GM19035 (cell line): Measurements from ENCODE around the gene LFNG.
"Not testable (repeated sequence)": the region's sequence is repeated elsewhere in the genome, so short reads cannot be mapped to it uniquely, and the experiment has no call there.

Source experiments
- ATAC-seq: cut with Tn5 transposase; IDR thresholded peaks from one replicate; pipeline ENCODE4 v1.9.1; 2021; ENCODE audit not compliant: unreplicated experiment

Gene LFNG

DNA sequence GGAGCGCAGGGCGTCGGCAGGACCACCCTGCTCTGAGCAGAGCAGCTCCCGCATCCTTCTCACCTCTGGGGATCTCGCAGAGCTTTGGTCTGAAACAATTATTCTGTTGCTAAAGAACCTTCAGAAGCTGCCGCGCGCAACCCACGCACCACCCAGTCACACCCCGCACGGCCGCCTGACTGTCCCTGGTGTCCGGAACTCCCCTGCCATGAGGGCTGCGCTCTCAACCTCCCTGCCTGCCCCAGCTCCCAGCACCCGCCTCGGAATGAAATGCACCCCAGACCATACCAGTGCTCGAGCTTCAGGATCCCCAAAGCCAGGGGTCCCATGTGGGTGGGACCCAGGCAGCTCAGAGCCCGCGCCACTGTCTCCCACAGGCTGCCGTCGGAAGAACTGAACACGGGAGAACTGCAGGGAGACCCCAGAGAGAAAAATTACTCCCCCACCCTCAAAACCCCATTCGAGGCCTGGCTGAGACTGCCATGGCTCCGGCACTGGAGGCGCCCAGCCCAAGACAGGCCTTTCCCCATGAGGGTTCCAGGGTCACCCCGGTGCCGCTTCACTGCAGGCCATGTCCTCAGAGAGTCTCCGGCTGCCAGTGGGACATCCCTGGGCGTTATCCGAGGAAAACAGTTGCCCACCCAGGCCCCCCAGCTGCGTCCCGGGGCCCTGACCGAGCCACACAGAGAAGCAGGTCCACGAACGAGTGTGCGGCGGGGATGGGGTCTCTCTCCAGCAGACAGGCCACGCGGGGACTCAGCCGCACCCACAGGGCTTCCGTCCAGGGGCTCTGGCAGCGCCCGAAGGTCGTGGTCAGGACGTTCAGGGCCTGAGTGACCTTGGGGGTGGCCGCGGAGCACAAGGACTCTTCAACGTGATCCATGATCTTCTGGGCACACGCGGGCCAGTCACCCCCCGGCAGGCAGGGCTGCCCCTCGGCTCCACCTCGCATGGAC is 23.6 kb downstream of the LFNG start:
- ATAC-seq, result no peak

DNA sequence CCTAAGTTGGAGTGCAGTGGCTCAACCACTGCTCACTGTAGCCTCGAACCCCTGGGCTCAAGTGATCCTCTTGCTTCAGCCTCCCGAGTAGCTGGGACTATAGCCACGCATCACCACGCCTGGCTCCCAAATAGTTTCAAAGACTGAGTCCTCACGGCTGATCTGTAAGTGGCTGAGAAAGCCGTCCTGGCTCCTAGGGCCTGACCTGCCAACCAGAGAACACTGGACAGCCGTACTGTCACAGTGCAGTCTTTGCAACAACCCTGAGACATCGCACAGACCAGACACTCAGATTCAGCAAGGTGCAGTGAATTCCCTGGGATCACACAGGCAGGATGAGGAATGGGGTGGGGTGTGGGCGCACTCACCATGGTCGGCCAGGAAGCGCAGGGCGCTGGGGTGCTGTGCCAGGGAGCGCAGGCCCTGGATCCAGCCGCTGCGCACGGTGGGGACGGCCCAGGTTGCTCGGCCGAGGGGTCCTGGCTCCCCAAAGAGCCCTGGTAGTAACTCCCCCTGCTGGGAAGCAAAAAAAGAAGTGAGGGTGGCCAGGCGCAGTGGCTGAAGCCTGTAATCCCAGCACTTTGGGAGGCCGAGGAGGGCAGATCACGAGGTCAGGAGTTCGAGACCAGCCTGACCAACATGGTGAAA is 25.1 kb downstream of the LFNG start:
- no peak for ATAC-seq

DNA sequence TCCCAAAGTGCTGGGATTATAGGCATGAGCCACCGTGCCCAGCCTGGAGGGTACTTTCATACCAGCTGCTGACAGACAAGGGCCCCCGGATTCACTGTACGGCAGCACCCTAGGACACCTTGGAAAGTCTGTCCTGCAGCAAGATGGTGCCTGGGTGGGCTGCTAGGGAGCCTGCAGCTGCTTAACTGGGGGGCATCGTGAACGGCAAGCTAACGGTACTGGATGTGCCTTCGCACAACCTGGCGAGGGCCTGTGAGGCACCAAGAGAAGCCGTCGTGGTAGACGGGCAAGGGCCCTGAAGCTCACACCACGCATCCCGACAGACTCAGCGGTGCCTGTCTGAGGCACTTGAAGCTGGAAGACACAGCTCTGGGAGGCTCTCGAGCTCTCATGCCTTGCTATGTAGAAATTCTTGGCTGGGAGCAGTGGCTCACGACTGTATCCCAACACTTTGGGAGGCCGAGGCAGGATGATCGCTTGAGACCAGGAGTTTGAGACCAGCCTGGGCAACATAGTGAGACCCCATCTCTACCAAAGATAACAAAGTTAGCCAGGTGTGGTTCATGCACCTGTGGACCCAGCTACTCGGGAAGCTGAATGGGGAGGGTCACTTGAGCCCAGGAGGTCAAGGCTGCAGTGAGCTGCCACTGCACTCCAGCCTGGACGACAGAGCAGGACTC is 26.3 kb downstream of the LFNG start:
- no peak for ATAC-seq

DNA sequence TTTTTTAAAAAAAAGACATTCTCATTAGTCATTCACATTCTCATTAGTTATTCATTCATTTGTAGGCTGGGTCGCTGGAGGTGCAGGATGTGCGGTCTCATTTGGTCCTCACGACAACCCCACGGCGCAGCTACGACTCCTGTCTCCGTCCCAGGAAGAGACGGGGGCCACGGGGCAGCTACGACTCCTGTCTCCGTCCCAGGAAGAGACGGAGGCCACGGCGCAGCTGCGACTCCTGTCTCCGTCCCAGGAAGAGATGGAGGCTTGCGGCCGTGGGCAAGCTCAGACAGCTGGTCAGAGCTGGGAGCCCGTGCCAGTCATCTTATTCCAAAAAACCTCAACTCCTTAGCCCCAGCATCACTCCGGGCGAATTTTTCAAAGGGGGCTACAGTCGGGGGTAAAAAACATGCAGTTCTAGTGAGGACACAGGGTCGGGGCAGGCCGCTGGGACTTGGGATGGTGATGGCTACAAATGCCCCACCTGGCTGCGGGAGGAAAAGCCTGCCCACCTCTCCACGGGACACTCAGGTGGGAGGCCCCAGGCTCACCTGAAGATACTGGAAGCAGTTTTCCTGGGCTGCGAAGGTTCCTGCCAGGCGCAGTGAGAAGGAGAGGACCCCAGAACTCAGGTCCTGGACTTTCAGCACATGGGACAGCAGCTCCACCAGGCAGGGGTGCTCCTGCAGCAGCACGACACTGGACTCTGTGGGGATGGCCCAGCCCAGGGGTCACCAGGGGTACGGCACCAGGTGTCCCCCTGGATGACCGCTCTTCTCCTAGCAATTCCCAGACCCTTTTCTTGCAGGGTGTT is 27.4 kb downstream of the LFNG start:
- no peak for ATAC-seq

DNA sequence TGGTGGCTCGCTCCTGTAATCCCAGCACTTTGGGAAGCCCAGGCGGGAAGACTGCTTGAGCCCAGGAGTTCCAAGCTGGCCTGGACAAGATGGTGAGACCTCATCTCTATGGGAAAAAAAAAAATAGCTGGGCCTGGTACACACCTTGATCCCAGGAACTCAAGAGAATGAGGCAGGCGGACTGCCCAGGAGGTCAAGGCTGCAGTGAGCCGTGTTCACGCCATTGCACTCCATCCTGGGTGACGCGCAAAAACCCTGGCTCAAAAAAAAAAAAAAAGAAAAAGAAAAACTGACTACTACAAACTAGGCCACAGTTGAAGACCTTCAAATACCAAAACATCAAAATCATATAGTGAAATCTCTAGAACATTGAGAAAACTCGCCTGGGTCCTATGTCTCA is 31.8 kb downstream of the LFNG start:
- ATAC-seq, result no peak

DNA sequence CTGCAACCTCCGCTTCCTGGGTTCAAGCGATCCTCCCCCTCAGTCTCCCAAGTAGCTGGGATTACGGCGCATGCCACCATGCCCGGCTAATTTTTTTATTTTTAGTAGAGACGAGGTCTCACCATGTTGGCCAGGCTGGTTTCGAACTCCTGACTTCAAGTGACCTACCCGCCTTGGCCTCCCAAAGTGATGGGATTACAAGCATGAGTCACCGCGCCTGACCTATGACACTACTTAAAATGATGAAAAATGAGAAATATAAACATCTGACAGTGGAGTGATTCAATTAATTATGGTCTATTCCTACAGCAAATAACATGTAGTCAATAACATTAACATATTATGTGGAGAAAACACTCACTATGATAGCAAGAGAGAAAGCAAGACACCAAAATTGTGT is 33.5 kb downstream of the LFNG start:
- no peak for ATAC-seq

DNA sequence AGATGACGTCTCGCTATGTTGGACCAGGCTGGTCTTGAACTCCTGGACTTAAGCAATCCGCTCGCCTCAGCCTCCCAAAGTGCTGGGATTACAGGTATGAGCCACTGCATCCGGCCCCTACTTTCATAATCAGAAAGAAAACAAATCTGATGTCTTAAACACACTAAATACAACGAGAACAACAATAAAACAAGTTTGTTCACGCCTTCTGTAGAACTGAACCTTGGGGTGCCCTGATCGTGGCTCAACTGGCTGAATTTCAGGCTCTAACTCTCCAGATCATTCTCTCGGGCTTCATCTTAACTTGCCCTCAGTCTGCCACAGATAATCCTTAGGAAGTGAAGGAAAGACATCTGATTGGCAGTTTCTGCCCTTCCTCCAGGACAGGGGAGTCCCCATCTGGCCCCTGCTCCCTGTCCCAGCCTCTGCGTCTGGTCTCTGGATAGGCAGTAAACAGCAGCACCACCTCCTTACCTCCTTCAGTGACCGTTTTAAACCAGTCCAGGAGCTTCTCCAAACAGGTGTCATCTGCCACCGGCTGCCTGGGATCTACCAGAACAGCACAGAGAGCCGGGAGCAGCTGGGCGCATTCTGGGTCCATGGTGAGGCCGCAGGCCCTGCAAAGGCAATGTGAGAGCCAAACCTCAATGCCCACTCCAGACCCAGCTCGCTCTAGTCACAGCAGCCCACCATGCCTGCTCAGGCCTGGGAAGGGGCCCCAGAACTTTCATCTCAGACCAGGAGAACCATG is 34.4 kb downstream of the LFNG start:
- no peak for ATAC-seq

DNA sequence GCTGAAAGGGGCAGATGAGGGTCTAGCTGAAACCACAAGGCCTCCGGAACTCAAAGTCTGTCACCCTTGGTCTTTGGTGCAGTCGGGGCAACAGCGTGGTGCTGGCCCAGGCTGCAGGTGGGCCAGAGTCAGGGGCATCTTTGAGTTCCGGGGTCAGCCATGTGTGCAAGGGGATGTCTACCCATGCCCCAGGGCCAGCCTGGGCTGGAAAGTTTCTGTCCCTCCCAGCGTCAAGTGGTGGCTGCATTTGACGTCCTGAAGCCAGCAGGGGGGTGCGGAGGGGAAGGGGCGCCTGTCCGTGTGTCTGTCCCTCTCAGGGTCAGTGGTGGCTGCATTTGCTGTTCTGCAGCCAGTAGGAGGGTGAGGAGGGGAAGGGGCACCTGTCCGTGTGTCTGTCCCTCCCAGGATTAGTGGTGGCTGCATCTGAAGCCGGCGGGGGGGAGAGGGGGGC is 35.1 kb downstream of the LFNG start:
- ATAC-seq, result no peak

DNA sequence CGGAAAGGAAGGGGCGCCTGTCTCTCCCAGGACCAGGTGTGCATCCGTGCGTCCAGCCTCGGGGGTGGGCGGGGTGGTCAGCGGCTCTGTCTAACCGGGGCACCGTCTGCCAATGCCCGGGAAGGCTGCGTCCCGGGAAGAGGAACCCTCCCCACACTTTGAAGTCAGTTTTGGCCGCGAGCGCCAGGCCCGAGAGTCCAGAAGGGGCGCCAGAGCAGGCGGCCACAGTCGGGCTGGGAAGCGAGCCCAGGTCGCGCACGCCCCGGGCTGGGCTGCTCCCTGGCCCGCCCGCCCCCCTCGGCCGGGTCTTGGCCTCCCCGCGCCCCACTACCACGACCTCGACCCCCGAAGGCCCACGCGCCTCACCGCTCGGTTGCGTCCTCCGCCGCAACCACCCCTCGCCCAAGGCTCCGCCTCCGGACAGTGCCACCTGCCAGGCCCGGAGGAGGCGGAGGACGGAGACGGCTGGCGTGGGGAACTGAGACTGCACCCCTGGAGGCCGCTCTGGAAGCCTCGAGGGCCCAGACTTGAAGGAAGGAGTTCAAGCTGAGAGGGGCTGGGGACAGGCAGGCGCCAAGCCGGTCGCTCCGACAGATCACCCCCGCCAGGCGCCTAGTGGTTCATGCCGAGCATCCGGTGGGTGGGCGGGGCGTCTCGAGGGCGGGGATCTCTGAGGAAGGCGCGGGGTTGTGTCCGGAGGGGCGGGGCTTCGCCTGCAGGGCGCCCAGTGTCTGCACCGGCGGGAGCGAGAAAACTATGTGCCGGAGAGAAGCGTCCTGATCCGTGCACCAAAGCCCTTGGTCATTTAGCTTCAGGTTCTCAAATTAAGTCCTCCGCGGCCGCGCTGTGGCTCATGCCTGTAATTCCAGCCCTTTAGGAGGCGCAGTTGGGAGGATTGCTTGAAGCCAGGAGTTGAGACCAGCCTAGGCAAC is 35.8 kb downstream of the LFNG start, which contains the start of gene BRAT1:
TSS of gene BRAT1 (minus strand) at position 404 of the 932 bp plus-strand sequence. CDS start 1,093 bp downstream, outside the sequence.
- ATAC-seq, result peak; percentile 73

DNA sequence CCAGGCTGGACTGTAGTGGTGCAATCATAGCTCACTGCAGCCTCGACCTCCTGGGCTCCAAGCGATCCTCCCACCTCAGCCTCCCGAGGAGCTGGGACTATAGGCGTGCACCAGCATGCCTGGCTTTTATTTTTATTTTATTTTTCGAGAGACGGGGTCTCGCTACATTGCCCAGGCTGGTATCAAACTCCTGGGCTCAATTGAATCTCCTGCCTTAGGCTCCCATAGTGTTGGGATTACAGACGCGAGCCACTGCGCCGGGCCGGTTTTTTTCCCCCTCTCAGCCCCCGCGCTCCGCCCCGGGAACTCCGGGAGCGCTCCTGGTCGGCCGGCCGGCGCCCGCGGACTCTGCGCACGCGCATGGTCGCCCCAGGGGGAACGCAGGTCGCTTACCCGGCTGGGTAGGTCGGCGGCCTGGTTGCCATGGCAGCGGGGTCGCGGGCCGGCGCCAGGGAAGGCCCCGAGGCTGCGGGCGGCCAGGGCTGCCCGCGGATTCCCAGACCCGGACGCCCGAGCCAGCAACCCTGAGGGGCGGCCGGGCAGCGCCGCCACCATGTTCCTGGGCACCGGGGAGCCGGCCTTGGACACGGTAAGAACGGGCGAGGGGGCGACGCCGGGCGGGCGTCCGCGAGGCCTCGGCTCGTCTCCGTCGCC is 39.2 kb downstream of the LFNG start, which contains the start of gene IQCE:
TSS of gene IQCE (plus strand) at position 351 of the 654 bp plus-strand sequence. CDS start at position 554, 203 bp downstream.
- ATAC-seq, result peak; percentile 55

DNA sequence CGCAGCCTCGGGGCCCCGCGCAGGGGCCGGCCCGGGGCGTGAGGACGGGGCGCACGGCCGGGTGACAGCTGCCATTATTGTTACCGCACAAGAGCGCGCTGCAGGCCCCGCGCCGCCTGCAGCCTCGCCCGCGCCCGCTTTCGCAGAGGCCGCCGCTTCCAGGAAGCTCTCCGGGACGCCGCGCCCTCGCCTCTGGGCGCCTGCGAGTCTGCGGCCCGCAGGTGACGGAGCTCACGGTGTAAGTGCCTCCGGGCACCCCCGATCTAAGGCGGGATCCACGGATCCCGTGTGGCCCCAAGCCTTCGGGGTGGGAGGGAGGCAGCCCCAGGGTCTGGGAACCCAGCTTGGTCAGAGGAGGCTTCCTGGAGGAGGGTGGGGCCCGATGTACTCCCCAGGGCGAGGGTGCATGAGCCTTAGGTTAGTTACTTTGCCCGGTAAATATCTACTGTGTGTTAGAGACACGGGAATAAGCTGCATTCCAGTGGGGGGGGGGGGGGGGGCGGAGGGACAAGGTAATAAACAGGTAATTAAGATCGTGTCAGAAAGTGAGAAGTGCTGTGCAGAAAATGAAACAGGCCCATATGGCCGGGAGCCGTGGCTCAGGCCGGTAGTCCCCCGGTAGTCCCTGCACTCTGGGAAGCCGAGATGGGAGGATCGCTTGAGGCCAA is 39.8 kb downstream of the LFNG start:
- peak; percentile 4 for ATAC-seq

DNA sequence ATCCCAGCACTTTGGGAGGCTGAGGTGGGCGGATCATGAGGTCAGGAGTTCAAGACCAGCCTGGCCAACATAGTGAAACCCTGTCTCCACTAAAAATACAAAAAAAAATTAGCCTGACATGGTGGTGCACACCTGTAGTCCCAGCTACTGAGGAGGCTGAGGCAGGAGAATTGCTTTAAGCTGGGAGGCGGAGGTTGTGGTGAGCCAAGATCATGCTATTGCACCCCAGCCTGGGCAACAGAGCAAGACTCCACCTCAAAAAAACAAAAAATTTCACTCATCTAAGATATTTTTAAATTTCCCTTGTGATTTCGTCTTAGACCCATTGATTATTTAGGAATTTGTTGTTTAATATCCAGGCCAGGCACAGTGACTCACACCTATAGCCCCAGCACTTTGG is 44.4 kb downstream of the LFNG start:
- not testable (repeated sequence) for ATAC-seq

DNA sequence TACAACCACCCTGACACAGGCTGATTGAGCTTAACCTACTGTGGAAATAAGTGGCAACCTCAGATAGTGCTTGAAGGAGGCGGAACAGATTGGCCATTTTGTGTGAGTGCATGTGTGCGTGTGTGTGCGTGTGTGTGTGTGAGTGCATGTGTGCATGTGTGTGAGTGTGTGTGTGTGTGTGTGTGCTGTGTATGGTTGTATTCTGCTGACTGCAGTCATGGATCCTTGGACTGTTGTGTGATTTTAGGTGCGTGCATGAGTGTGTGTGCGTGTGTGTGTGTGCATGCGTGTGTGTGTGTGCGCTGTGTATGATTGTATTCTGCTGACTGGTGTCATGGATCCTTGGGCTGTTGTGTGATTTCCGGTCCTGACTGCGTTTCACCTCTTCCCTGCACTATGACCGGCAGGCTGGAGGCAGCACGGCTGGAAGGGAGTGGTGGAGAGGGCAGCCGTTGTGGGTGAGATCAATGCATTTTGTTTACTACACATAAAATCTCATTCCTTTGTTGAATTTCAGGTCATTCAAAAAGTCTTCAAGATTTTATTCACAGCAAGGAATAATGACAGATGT is 45.5 kb downstream of the LFNG start:
- ATAC-seq, result no peak

DNA sequence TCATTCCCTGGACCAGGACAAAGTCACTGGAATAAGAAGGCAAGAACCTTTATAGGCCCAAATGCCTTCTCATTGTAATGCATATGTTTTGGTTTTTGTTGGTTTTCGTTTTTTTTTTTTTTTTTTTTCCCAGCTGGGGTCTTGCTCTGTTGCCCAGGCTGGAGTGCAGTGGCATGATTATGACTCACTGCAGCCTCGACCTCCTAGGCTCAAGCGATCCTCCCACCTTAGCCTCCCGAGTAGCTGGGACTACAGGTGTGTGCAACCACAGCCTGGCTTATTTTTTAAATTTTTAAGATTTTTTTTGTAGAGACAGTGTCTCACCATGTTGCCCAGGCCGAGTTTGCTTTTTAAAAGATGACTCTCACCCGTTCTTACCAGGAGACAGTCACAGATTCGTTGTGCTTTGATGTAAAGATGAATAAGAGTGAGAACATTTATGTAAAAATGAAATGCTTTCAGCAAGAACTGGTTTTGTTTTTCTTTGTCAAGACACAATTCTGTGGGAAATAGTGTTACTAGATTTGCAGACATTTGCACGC is 46.8 kb downstream of the LFNG start:
- ATAC-seq, result peak; percentile 32

DNA sequence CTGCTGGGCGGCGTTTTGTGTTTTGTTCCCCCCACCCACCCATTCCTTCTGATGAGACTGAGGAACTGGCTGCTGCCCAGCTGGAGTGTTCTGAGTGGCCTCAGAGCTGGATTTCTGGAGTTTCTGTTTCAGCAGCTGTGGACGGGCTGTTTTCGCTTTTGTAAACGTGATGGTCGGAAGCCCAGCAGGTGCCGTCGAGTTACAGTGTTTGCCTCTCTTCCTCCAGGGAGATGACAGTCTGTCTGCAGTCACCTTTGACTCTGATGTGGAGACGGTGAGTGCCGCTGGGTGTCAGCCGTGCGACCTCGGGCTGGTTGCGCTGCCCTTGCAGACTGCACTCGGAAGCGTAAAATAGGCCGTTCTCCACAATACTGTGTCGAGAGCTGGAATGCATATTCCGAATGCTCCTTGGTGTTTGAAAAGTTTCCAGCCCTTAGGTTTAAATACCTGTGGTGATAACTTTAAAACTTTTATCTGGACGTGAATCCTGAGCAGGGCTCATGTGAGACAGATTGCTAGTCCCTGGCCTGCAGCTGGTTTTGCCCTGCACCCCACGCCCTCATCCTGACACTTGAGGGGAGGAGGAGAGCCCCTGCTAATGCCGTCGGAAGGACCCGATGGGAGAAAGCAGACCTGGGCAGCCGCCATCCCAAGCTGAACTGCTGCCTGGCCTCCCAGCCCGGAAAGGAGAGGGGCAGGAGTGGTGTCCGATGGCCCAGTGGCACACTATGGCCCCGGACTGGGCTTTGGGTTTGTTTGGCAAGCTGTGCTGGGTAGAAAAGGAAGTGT is 47.5 kb downstream of the LFNG start:
- ATAC-seq, result peak; percentile 93

DNA sequence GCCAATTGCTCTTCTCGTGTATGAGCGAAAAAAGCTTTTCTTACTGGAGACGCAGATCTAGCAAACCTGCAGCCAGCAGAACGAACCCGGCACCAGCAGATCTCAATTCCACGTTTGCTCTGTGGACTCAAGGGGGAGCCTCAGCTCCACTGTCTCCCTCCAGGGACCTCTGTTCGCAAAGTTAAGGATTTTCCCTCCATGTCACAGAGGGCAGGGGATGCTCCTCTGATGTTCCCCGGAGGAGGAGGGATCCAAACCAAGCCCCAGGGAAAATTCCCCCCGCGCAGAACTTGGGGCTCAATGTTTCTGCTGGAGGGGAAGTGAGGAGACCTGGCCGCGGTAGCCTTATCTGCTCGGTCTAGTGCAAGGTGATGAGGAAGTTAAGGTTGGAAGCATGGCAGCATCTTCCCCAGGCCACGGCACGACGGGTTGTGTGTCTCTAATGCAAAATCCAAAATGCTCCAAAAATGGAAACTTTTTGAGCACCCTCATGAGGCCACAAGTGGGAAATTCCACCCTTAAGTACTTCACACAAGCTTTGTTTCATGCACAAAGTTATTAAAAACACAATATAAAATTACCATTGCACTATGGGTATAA is 48.2 kb downstream of the LFNG start:
- ATAC-seq, result no peak
